ENCODE results near the gene CCDC116.
"Not testable (repeated sequence)": the region's sequence is repeated elsewhere in the genome, so short reads cannot be mapped to it uniquely, and the experiment has no call there.

CCDC116 gene

GRCh38 chr22:21643533-21644357 is 11.2 kb downstream of the CCDC116 start:
- Histone ChIP-seq H3K79me2 (ENCODE audit: control insufficient read depth, insufficient read depth, low read length, poor library complexity) (peaks cover 6% of the 10 kb centered on the region), H4K91ac (ENCODE audit: low read depth, low read length) (no peak overlapping the region), H3K9ac (ENCODE audit: low read length) (no peak overlapping the region), H4K8ac (ENCODE audit: low read depth, low read length) (no peak overlapping the region), H2BK12ac (ENCODE audit: low read length) (no peak overlapping the region), H3K4me2 (ENCODE audit: low read length) (peak overlapping the region; percentile 89), H2BK120ac (ENCODE audit: insufficient read depth, low read length, poor library complexity) (no peak overlapping the region), H3K36me3 (ENCODE audit: control insufficient read depth in 1 of 2, insufficient read depth in 2 of 2, low read length in 2 of 2) (peaks cover 17 to 26% of the 10 kb centered on the region in 2 experiments), H2AFZ (ENCODE audit: insufficient read depth, low read length, poor library complexity) (no peak overlapping the region), H3K18ac (ENCODE audit: low read length) (no peak overlapping the region), H3K14ac (ENCODE audit: low read length) (no peak overlapping the region), H4K12ac (ENCODE audit: low read depth, low read length) (no peak overlapping the region), H3K79me1 (ENCODE audit: low read length) (peaks cover 7% of the 10 kb centered on the region), H3K4me1 (ENCODE audit: control insufficient read depth in 1 of 2, insufficient read depth in 2 of 2, low read length in 2 of 2) (peaks cover 0 to 7% of the 10 kb centered on the region in 2 experiments), H2BK5ac (ENCODE audit: low read depth, low read length, poor library complexity) (no peak overlapping the region), H3K4ac (ENCODE audit: low read depth, low read length) (no peak overlapping the region), H3K27ac (ENCODE audit: low read depth, low read length) (peak overlapping the region; percentile 81), H3K27me3 (ENCODE audit: insufficient read depth, low read length) (no peaks in the 10 kb centered on the region), H3K9me3 (ENCODE audit: insufficient read depth, low read depth, low read length) (peaks cover 1% of the 10 kb centered on the region), H2AK5ac (ENCODE audit: low read length) (no peak overlapping the region), H3K23ac (ENCODE audit: low read length) (no peak overlapping the region), H3K4me3 (ENCODE audit: low read depth, low read length) (peak overlapping the region; percentile 10)
- WGBS (ENCODE audit: extremely low coverage, insufficient coverage, insufficient read length) = no CpG with 5 or more reads among the region's 22 CpGs
- DNase-seq = no peak

- H2BK5ac ChIP-seq (ENCODE audit: low read depth, low read length, poor library complexity); H3K23ac ChIP-seq (ENCODE audit: low read length); H3K9ac ChIP-seq (ENCODE audit: low read length); H3K18ac ChIP-seq (ENCODE audit: low read length); H3K4me1 ChIP-seq (ENCODE audit: control insufficient read depth in 1 of 2, insufficient read depth in 2 of 2, low read length in 2 of 2); H2BK12ac ChIP-seq (ENCODE audit: low read length); H4K91ac ChIP-seq (ENCODE audit: low read depth, low read length); H3K79me1 ChIP-seq (ENCODE audit: low read length); H4K8ac ChIP-seq (ENCODE audit: low read depth, low read length); H3K4me2 ChIP-seq (ENCODE audit: low read length); H3K27ac ChIP-seq (ENCODE audit: low read depth, low read length); H2AFZ ChIP-seq (ENCODE audit: insufficient read depth, low read length, poor library complexity); H2AK5ac ChIP-seq (ENCODE audit: low read length); DNase-seq; H4K12ac ChIP-seq (ENCODE audit: low read depth, low read length); H3K27me3 ChIP-seq (ENCODE audit: insufficient read depth, low read length); H3K4me3 ChIP-seq (ENCODE audit: low read depth, low read length); H3K9me3 ChIP-seq (ENCODE audit: insufficient read depth, low read depth, low read length); H3K79me2 ChIP-seq (ENCODE audit: control insufficient read depth, insufficient read depth, low read length, poor library complexity); H2BK120ac ChIP-seq (ENCODE audit: insufficient read depth, low read length, poor library complexity); H3K14ac ChIP-seq (ENCODE audit: low read length); H3K4ac ChIP-seq (ENCODE audit: low read depth, low read length): not testable (repeated sequence)
- no CpG with 5 or more reads among the region's 6 CpGs for WGBS (ENCODE audit: extremely low coverage, insufficient coverage, insufficient read length)
- peaks cover 24 to 28% of the 10 kb centered on the region in 2 experiments for H3K36me3 ChIP-seq (ENCODE audit: control insufficient read depth in 1 of 2, insufficient read depth in 2 of 2, low read length in 2 of 2)
These were observed 13.0 kb downstream of the CCDC116 start for GRCh38 chr22:21645513-21645912.

GRCh38 chr22:21646608-21647590 is 14.3 kb downstream of the CCDC116 start:
- H2BK5ac ChIP-seq (ENCODE audit: low read depth, low read length, poor library complexity) = no peak overlapping the region
- H3K23ac ChIP-seq (ENCODE audit: low read length) = no peak overlapping the region
- peaks cover 1% of the 10 kb centered on the region for H3K9me3 ChIP-seq (ENCODE audit: insufficient read depth, low read depth, low read length)
- H3K79me2 ChIP-seq (ENCODE audit: control insufficient read depth, insufficient read depth, low read length, poor library complexity) = peaks cover 9% of the 10 kb centered on the region
- no peak overlapping the region for H3K9ac ChIP-seq (ENCODE audit: low read length)
- H3K4me2 ChIP-seq (ENCODE audit: low read length) = no peak overlapping the region
- no peak overlapping the region for H2BK12ac ChIP-seq (ENCODE audit: low read length)
- H3K4me1 ChIP-seq (ENCODE audit: control insufficient read depth in 1 of 2, insufficient read depth in 2 of 2, low read length in 2 of 2) = peaks cover 0 to 13% of the 10 kb centered on the region in 2 experiments
- no peak overlapping the region for H3K14ac ChIP-seq (ENCODE audit: low read length)
- no CpG with 5 or more reads among the region's 14 CpGs for WGBS (ENCODE audit: extremely low coverage, insufficient coverage, insufficient read length)
- peaks cover 24 to 28% of the 10 kb centered on the region in 2 experiments for H3K36me3 ChIP-seq (ENCODE audit: control insufficient read depth in 1 of 2, insufficient read depth in 2 of 2, low read length in 2 of 2)
- H4K12ac ChIP-seq (ENCODE audit: low read depth, low read length) = no peak overlapping the region
- H3K4me3 ChIP-seq (ENCODE audit: low read depth, low read length) = peak overlapping the region; percentile 4
- H2AK5ac ChIP-seq (ENCODE audit: low read length) = no peak overlapping the region
- no peak overlapping the region for H4K91ac ChIP-seq (ENCODE audit: low read depth, low read length)
- H3K4ac ChIP-seq (ENCODE audit: low read depth, low read length) = no peak overlapping the region
- peak; percentile 89 to 95 for DNase-seq
- H3K27ac ChIP-seq (ENCODE audit: low read depth, low read length) = no peak overlapping the region
- no peak overlapping the region for H3K18ac ChIP-seq (ENCODE audit: low read length)
- H4K8ac ChIP-seq (ENCODE audit: low read depth, low read length) = no peak overlapping the region
- H2BK120ac ChIP-seq (ENCODE audit: insufficient read depth, low read length, poor library complexity) = no peak overlapping the region
- peaks cover 13% of the 10 kb centered on the region for H3K79me1 ChIP-seq (ENCODE audit: low read length)
- H2AFZ ChIP-seq (ENCODE audit: insufficient read depth, low read length, poor library complexity) = no peak overlapping the region
- H3K27me3 ChIP-seq (ENCODE audit: insufficient read depth, low read length) = no peaks in the 10 kb centered on the region

- H3K27me3 ChIP-seq (ENCODE audit: insufficient read depth, low read length) = no peaks in the 10 kb centered on the region
- H3K9ac ChIP-seq (ENCODE audit: low read length) = no peak overlapping the region
- no peak overlapping the region for H3K27ac ChIP-seq (ENCODE audit: low read depth, low read length)
- peaks cover 22 to 30% of the 10 kb centered on the region in 2 experiments for H3K36me3 ChIP-seq (ENCODE audit: control insufficient read depth in 1 of 2, insufficient read depth in 2 of 2, low read length in 2 of 2)
- H3K23ac ChIP-seq (ENCODE audit: low read length) = no peak overlapping the region
- H2AFZ ChIP-seq (ENCODE audit: insufficient read depth, low read length, poor library complexity) = no peak overlapping the region
- H3K14ac ChIP-seq (ENCODE audit: low read length) = no peak overlapping the region
- no peak for DNase-seq
- H2AK5ac ChIP-seq (ENCODE audit: low read length) = no peak overlapping the region
- no peak overlapping the region for H2BK5ac ChIP-seq (ENCODE audit: low read depth, low read length, poor library complexity)
- WGBS (ENCODE audit: extremely low coverage, insufficient coverage, insufficient read length) = no CpG with 5 or more reads among the region's 7 CpGs
- no peak overlapping the region for H3K4me3 ChIP-seq (ENCODE audit: low read depth, low read length)
- H3K18ac ChIP-seq (ENCODE audit: low read length) = no peak overlapping the region
- no peak overlapping the region for H4K12ac ChIP-seq (ENCODE audit: low read depth, low read length)
- no peak overlapping the region for H3K4ac ChIP-seq (ENCODE audit: low read depth, low read length)
- H4K91ac ChIP-seq (ENCODE audit: low read depth, low read length) = no peak overlapping the region
- peaks cover 4% of the 10 kb centered on the region for H3K9me3 ChIP-seq (ENCODE audit: insufficient read depth, low read depth, low read length)
- H2BK120ac ChIP-seq (ENCODE audit: insufficient read depth, low read length, poor library complexity) = no peak overlapping the region
- no peak overlapping the region for H2BK12ac ChIP-seq (ENCODE audit: low read length)
- H3K79me2 ChIP-seq (ENCODE audit: control insufficient read depth, insufficient read depth, low read length, poor library complexity) = peaks cover 10% of the 10 kb centered on the region
- peaks cover 15% of the 10 kb centered on the region for H3K79me1 ChIP-seq (ENCODE audit: low read length)
- H3K4me1 ChIP-seq (ENCODE audit: control insufficient read depth in 1 of 2, insufficient read depth in 2 of 2, low read length in 2 of 2) = peaks cover 14 to 24% of the 10 kb centered on the region in 2 experiments
- no peak overlapping the region for H4K8ac ChIP-seq (ENCODE audit: low read depth, low read length)
- no peak overlapping the region for H3K4me2 ChIP-seq (ENCODE audit: low read length)
These were observed 17.7 kb downstream of the CCDC116 start for GRCh38 chr22:21650280-21650679.

All from trophoblast cell (in vitro differentiated cells and primary cell).